ENCODE measurements around the gene PCED1A.

PCED1A gene

DNA sequence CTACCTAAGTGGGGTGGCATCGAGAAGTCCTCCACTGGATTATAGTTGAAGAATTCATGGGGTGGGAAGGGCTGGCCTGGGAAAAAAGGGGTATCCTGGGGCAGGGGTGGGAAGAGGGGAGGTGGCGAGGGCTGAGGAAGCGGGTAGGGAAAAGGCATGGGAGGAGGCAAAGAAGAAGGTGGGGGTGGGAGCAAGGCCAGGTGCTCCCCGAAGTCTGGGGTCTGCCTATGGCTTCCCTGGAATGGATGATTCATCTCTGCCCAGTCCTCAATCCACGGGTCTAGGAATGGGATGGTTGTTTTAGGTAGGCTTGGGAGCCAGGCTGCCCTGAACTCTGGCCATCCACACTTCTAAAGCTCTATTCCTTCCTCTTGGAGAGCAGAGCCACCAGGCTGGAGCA lies 4.4 kb downstream of the PCED1A start:
- Histone ChIP-seq H3K4me3 (replicated peaks; ENCODE audit: insufficient read depth, low read length) (no peak overlapping the region), H3K27ac (replicated peaks) (no peak overlapping the region), H3K27me3 (ENCODE audit: insufficient read depth, poor library complexity, severe bottlenecking) (no peaks in the 10 kb centered on the region)
- TF ChIP-seq, protein P1, sequence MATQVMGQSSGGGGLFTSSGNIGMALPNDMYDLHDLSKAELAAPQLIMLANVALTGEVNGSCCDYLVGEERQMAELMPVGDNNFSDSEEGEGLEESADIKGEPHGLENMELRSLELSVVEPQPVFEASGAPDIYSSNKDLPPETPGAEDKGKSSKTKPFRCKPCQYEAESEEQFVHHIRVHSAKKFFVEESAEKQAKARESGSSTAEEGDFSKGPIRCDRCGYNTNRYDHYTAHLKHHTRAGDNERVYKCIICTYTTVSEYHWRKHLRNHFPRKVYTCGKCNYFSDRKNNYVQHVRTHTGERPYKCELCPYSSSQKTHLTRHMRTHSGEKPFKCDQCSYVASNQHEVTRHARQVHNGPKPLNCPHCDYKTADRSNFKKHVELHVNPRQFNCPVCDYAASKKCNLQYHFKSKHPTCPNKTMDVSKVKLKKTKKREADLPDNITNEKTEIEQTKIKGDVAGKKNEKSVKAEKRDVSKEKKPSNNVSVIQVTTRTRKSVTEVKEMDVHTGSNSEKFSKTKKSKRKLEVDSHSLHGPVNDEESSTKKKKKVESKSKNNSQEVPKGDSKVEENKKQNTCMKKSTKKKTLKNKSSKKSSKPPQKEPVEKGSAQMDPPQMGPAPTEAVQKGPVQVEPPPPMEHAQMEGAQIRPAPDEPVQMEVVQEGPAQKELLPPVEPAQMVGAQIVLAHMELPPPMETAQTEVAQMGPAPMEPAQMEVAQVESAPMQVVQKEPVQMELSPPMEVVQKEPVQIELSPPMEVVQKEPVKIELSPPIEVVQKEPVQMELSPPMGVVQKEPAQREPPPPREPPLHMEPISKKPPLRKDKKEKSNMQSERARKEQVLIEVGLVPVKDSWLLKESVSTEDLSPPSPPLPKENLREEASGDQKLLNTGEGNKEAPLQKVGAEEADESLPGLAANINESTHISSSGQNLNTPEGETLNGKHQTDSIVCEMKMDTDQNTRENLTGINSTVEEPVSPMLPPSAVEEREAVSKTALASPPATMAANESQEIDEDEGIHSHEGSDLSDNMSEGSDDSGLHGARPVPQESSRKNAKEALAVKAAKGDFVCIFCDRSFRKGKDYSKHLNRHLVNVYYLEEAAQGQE (IDR thresholded peaks at IDR 0.05; ENCODE audit: insufficient replicate concordance, low read depth) = no peak
- TF ChIP-seq SPI1 (IDR thresholded peaks at IDR 0.05; ENCODE audit: borderline replicate concordance, low read depth) (no peak), GABPA (IDR thresholded peaks at IDR 0.05; ENCODE audit: low read depth) (no peak), POLR2AphosphoS5 (IDR thresholded peaks at IDR 0.05; ENCODE audit: low read depth) (no peak)
- TF ChIP-seq, protein P2, sequence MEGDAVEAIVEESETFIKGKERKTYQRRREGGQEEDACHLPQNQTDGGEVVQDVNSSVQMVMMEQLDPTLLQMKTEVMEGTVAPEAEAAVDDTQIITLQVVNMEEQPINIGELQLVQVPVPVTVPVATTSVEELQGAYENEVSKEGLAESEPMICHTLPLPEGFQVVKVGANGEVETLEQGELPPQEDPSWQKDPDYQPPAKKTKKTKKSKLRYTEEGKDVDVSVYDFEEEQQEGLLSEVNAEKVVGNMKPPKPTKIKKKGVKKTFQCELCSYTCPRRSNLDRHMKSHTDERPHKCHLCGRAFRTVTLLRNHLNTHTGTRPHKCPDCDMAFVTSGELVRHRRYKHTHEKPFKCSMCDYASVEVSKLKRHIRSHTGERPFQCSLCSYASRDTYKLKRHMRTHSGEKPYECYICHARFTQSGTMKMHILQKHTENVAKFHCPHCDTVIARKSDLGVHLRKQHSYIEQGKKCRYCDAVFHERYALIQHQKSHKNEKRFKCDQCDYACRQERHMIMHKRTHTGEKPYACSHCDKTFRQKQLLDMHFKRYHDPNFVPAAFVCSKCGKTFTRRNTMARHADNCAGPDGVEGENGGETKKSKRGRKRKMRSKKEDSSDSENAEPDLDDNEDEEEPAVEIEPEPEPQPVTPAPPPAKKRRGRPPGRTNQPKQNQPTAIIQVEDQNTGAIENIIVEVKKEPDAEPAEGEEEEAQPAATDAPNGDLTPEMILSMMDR (IDR thresholded peaks at IDR 0.05; ENCODE audit: insufficient read depth, low read length) = no peak
- DNase-seq (ENCODE audit: low read depth in 1 of 2, low spot score in 1 of 2) = no peak

DNA sequence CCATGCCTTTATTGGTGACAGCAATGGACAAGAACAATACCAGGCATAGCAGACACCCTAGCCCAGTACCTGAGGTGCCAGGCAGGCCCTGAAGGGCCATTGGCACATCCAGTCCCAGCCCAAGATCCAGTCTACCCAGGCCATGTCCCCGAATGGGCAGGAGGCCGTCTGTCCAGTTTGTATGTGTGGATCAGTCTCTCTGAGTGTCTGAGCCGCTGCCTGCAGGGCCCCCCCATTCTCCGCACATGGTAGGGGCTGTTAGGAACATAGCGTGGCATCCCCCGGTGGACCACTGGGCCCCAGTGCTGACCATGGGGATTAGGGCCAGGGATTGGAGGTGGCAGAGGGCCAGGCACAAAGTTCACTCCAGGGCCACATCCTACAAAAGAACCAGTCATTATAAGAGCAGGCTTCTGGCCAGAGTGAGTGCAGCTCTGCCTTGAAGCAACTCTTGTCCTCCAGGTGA lies 5.1 kb downstream of the PCED1A start:
- TF ChIP-seq, protein P2 (IDR thresholded peaks at IDR 0.05; ENCODE audit: insufficient read depth, low read length) = no peak
- TF ChIP-seq POLR2AphosphoS5 (IDR thresholded peaks at IDR 0.05; ENCODE audit: low read depth) (no peak), SPI1 (IDR thresholded peaks at IDR 0.05; ENCODE audit: borderline replicate concordance, low read depth) (no peak), GABPA (IDR thresholded peaks at IDR 0.05; ENCODE audit: low read depth) (no peak)
- TF ChIP-seq, protein P1 (IDR thresholded peaks at IDR 0.05; ENCODE audit: insufficient replicate concordance, low read depth) = no peak
- Histone ChIP-seq H3K27me3 (ENCODE audit: insufficient read depth, poor library complexity, severe bottlenecking) (no peaks in the 10 kb centered on the region), H3K27ac (replicated peaks) (no peak overlapping the region), H3K4me3 (replicated peaks; ENCODE audit: insufficient read depth, low read length) (no peak overlapping the region)
- DNase-seq (ENCODE audit: low read depth in 1 of 2, low spot score in 1 of 2) = no peak

DNA sequence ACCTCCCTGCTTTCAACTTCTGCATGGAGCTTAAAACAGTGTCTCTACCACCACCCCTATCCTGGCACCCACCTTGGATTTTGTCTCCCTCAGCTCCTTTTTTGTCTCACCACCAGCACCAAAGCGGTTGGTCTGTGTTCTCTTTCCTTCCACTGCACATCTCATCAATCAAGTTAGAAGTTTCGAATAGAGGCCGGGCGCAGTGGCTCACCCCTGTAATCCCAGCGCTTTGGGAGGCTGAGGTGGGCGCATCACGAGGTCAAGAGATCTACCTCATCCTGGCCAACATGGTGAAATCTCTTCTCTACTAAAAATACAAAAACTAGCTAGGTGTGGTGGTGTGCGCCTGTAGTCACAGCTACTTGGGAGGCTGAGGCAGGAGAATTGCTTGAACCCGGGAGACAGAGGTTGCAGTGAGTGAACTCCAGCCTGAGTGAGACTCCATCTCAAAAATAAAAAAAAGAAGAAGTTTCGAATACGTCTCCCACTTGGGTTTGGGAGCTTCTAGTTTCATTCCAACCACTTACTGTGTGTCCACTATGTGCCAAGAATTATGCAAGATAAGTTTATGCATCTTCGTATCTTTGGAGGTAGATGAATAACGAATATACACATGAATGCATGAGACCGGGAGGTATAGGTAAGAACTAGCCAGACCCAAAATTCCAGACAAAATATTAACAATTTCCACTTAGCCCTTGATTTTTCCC lies 5.9 kb downstream of the PCED1A start:
- Histone ChIP-seq H3K4me3 (replicated peaks; ENCODE audit: insufficient read depth, low read length) (no peak overlapping the region), H3K27me3 (ENCODE audit: insufficient read depth, poor library complexity, severe bottlenecking) (no peaks in the 10 kb centered on the region), H3K27ac (replicated peaks) (no peak overlapping the region)
- no peak for DNase-seq (ENCODE audit: low read depth in 1 of 2, low spot score in 1 of 2)
- TF ChIP-seq POLR2AphosphoS5 (IDR thresholded peaks at IDR 0.05; ENCODE audit: low read depth) (no peak), GABPA (IDR thresholded peaks at IDR 0.05; ENCODE audit: low read depth) (no peak), SPI1 (IDR thresholded peaks at IDR 0.05; ENCODE audit: borderline replicate concordance, low read depth) (no peak)
- TF ChIP-seq, protein P1 (IDR thresholded peaks at IDR 0.05; ENCODE audit: insufficient replicate concordance, low read depth) = no peak
- TF ChIP-seq, protein P2 (IDR thresholded peaks at IDR 0.05; ENCODE audit: insufficient read depth, low read length) = no peak
